HEK293T (cell line): Measurements from ENCODE around the gene RAD51B.

Experiments used
- CTCF ChIA-PET: fragments of 350-600 bp; formaldehyde crosslinking; extraction: SDS; loops from one replicate; lab custom pipeline; 2021; ENCODE audit warnings: antibody characterized with exemption, inconsistent platforms; lab: Yijun Ruan, JAX
- POLR2A ChIA-PET: fragments of 350-600 bp; formaldehyde crosslinking; extraction: SDS; loops from one replicate; lab custom pipeline; 2020; ENCODE audit warnings: antibody characterized with exemption, inconsistent platforms; lab: Yijun Ruan, JAX
- DNase-seq: peaks from one replicate; pipeline ENCODE4 v3.0.0; 2012; ENCODE audit warnings: mixed read lengths; ENCODE audit errors: extremely low spot score
- ARNT ChIP-seq: fragments of 450-650 bp; IDR thresholded peaks from 2 replicates; pipeline ENCODE4 v1.6.1; 2017; ENCODE audit warnings: mild to moderate bottlenecking
- BHLHE40 ChIP-seq: fragments of 450-650 bp; IDR thresholded peaks from 2 replicates; pipeline ENCODE4 v1.6.1; 2016; ENCODE audit warnings: mild to moderate bottlenecking, moderate library complexity, borderline replicate concordance
- CTBP1 ChIP-seq: fragments of 450-650 bp; IDR thresholded peaks from 2 replicates; pipeline ENCODE4 v1.6.1; 2016; ENCODE audit warnings: borderline replicate concordance
- ELF4 ChIP-seq: fragments of 450-650 bp; IDR thresholded peaks from 2 replicates; pipeline ENCODE4 v1.6.1; 2017; ENCODE audit warnings: antibody characterized with exemption
- FOXA1 ChIP-seq: fragments of 450-650 bp; IDR thresholded peaks from 2 replicates; pipeline ENCODE4 v1.6.1; 2016; ENCODE audit warnings: mild to moderate bottlenecking
- FOXK2 ChIP-seq: fragments of 450-650 bp; IDR thresholded peaks from 2 replicates; pipeline ENCODE4 v1.6.1; 2016; ENCODE audit warnings: mild to moderate bottlenecking
- FOXM1 ChIP-seq: fragments of 450-650 bp; IDR thresholded peaks from 2 replicates; pipeline ENCODE4 v1.6.1; 2017; ENCODE audit warnings: mild to moderate bottlenecking, borderline replicate concordance
- HDGF ChIP-seq: fragments of 450-650 bp; IDR thresholded peaks from 2 replicates; pipeline ENCODE4 v1.6.1; 2017; ENCODE audit warnings: antibody characterized with exemption, borderline replicate concordance
- L3MBTL2 ChIP-seq: fragments of 450-650 bp; conservative IDR thresholded peaks from 2 replicates; pipeline ENCODE4 v1.6.1; 2016; ENCODE audit warnings: mild to moderate bottlenecking
- LEF1 ChIP-seq: fragments of 450-650 bp; IDR thresholded peaks from 2 replicates; pipeline ENCODE4 v1.6.1; 2017; ENCODE audit warnings: mild to moderate bottlenecking, borderline replicate concordance
- NFRKB ChIP-seq: fragments of 450-650 bp; IDR thresholded peaks from 2 replicates; pipeline ENCODE4 v1.6.1; 2016; ENCODE audit warnings: mild to moderate bottlenecking, moderate library complexity
- PKNOX1 ChIP-seq: fragments of 450-650 bp; IDR thresholded peaks from 2 replicates; pipeline ENCODE4 v1.6.1; 2016
- SP1 ChIP-seq: fragments of 450-650 bp; IDR thresholded peaks from 2 replicates; pipeline ENCODE4 v1.6.1; 2017
- SUZ12 ChIP-seq: fragments of 450-650 bp; IDR thresholded peaks from 2 replicates; pipeline ENCODE4 v1.6.1; 2016; ENCODE audit warnings: mild to moderate bottlenecking
- TARDBP ChIP-seq: fragments of 450-650 bp; IDR thresholded peaks from 2 replicates; pipeline ENCODE4 v1.6.1; 2016
- ZNF384 ChIP-seq: fragments of 450-650 bp; IDR thresholded peaks from 2 replicates; pipeline ENCODE4 v1.6.1; 2016

The RAD51B gene

GRCh38 chr14:68652433-68652690 lies 832.8 kb downstream of the RAD51B start:
- no peak for DNase-seq
- TF ChIP-seq HDGF (no peak), TARDBP (no peak)
- POLR2A ChIA-PET, result no interaction called here
- CTCF ChIA-PET, result no interaction called here

GRCh38 chr14:68653108-68653507 lies 833.5 kb downstream of the RAD51B start:
- ChIA-PET POLR2A (no interaction called here), CTCF (no interaction called here)
- no peak for TF ChIP-seq L3MBTL2
- TF ChIP-seq SUZ12, result no peak
- TF ChIP-seq PKNOX1, result no peak
- TF ChIP-seq FOXA1, result no peak
- TF ChIP-seq SP1, result no peak
- no peak for TF ChIP-seq ZNF384
- DNase-seq, result no peak

- TF ChIP-seq FOXK2 (no peak), L3MBTL2 (no peak), HDGF (no peak), TARDBP (no peak), LEF1 (no peak), FOXM1 (no peak), ZNF384 (no peak), BHLHE40 (no peak)
- ChIA-PET CTCF (interaction anchor here (1.0 kb wide), 1 partner anchor 136 kb away, joined by 3 read pairs; no protein-coding TSS in a partner anchor), POLR2A (no interaction called here)
- no peak for DNase-seq
These were observed 834.2 kb downstream of the RAD51B start for GRCh38 chr14:68653804-68654203.

- ChIA-PET CTCF (interaction anchor here (1.0 kb wide), 1 partner anchor 135 kb away, joined by 3 read pairs; no protein-coding TSS in a partner anchor), POLR2A (no interaction called here)
- TF ChIP-seq LEF1 (no peak), NFRKB (no peak), SUZ12 (no peak), PKNOX1 (no peak), TARDBP (no peak), FOXA1 (no peak), ELF4 (no peak)
- no peak for DNase-seq
These were observed 834.9 kb downstream of the RAD51B start for GRCh38 chr14:68654471-68654941.

- CTCF ChIA-PET, result no interaction called here
- TF ChIP-seq BHLHE40 (no peak), ZNF384 (no peak)
- POLR2A ChIA-PET, result interaction anchor here (1.5 kb wide), 1 partner anchor 13 kb away, joined by 3 read pairs; no protein-coding TSS in a partner anchor
- DNase-seq, result no peak
These were observed 835.6 kb downstream of the RAD51B start for GRCh38 chr14:68655021-68655831.

- no peak for TF ChIP-seq ARNT
- TF ChIP-seq L3MBTL2, result no peak
- TF ChIP-seq FOXM1, result no peak
- TF ChIP-seq FOXA1, result no peak
- no peak for TF ChIP-seq ZNF384
- TF ChIP-seq LEF1, result no peak
- TF ChIP-seq FOXK2, result no peak
- no peak for TF ChIP-seq SUZ12
- no peak for TF ChIP-seq TARDBP
- TF ChIP-seq SP1, result no peak
- DNase-seq, result no peak
- POLR2A ChIA-PET, result interaction anchor here (1.5 kb wide), 1 partner anchor 13 kb away, joined by 3 read pairs; no protein-coding TSS in a partner anchor
- CTCF ChIA-PET, result no interaction called here
These were observed 836.3 kb downstream of the RAD51B start for GRCh38 chr14:68655911-68656316.

GRCh38 chr14:68656452-68656851 lies 836.9 kb downstream of the RAD51B start:
- no peak for DNase-seq
- POLR2A ChIA-PET, result interaction anchor here (1.5 kb wide), 1 partner anchor 12 kb away, joined by 3 read pairs; no protein-coding TSS in a partner anchor
- no peak for TF ChIP-seq FOXA1
- TF ChIP-seq SP1, result no peak
- TF ChIP-seq ZNF384, result no peak
- TF ChIP-seq ARNT, result no peak
- no peak for TF ChIP-seq SUZ12
- TF ChIP-seq CTBP1, result no peak
- TF ChIP-seq L3MBTL2, result no peak
- no peak for TF ChIP-seq FOXK2
- TF ChIP-seq PKNOX1, result no peak
- no peak for TF ChIP-seq TARDBP
- no peak for TF ChIP-seq NFRKB
- no peak for TF ChIP-seq LEF1
- TF ChIP-seq FOXM1, result no peak
- TF ChIP-seq BHLHE40, result no peak
- no peak for TF ChIP-seq ELF4
- CTCF ChIA-PET, result no interaction called here
